Tibial nerve (tissue), 4 donors: ENCODE measurements around the gene TRAPPC2L.

Experiments
- CTCF ChIP-seq, 5 experiments: fragments of 200-600 bp in 3 of 5; fragments of 450-650 bp in 2 of 5; sonication (generic) in 3 of 5; IDR thresholded peaks; one replicate each; pipeline ENCODE4 v1.5.1; 2016 to 2019; ENCODE audit warnings: antibody characterized with exemption in 5 of 5, mild to moderate bottlenecking in 3 of 5, moderate library complexity in 2 of 5
- EP300 ChIP-seq, 2 donors: sonication (generic); formaldehyde crosslinking; IDR thresholded peaks; one replicate each; pipeline ENCODE4 v1.6.1; 2017; ENCODE audit warnings: antibody characterized with exemption in 2 of 2, mild to moderate bottlenecking in 1 of 2
- POLR2A ChIP-seq, 2 donors: fragments of 450-650 bp; IDR thresholded peaks; one replicate each; pipeline ENCODE4 v1.6.1; 2017; ENCODE audit warnings: antibody characterized with exemption in 2 of 2, mild to moderate bottlenecking in 2 of 2, moderate library complexity in 2 of 2

- no peak for TF ChIP-seq POLR2A (IDR thresholded peaks at IDR 0.05)
- no peak for TF ChIP-seq CTCF (IDR thresholded peaks at IDR 0.05)
- no peak for TF ChIP-seq EP300 (IDR thresholded peaks at IDR 0.05)
Observed at GRCh38 chr16:88902744-88903143, 45.8 kb downstream of the TRAPPC2L start.
